A549 treated with DMSO at 1 μM for 4 hours (cell line): ENCODE data around the gene FOXS1. TPM values are rescaled to one million over a fixed set of nuclear protein-coding genes. Genes with fewer than 3 reads are reported as not detected.

Experiments used
- total RNA-seq: library from RNA; stranded (reverse); fragments of 200-300 nt; extraction: Qiagen RNA extraction; gene quantifications from 5 replicates; pipeline ENCODE4 v1.2.3, GENCODE V29; 2022; ENCODE audit warnings: low read depth

The FOXS1 gene
- 0.55 to 1.6 TPM (median 1.1 TPM) in 5 replicates for total RNA-seq

GRCh38 chr20:31845300-31845863 lies at the start of gene FOXS1:
TSS of gene FOXS1 (minus strand) at chr20:31845604. CDS start at chr20:31845542, 62 bp downstream.

GRCh38 chr20:31869942-31870725 lies 24.7 kb upstream of the FOXS1 start, which contains the start of the genes DUSP15 and TTLL9:
TSS of gene DUSP15 (minus strand) at chr20:31870527. CDS start at chr20:31870337, 190 bp downstream.
TSS of gene TTLL9 (plus strand) at chr20:31870634. CDS start at chr20:31871127, 493 bp downstream.

GRCh38 chr20:31819083-31819784 lies 26.2 kb downstream of the FOXS1 start, which contains the start of gene MYLK2:
TSS of gene MYLK2 (plus strand) at chr20:31819356. CDS start at chr20:31819581, 225 bp downstream.

Other genes starting within 250 kb of the FOXS1 start
- gene ID1, start 240.3 kb downstream of the FOXS1 start, total RNA-seq = 138 to 265 TPM (median 200 TPM) in 5 replicates
- not detected in 5 replicates for gene COX4I2, start 207.7 kb downstream of the FOXS1 start, total RNA-seq
- 140 to 174 TPM (median 151 TPM) in 5 replicates for gene BCL2L1, start 122.7 kb downstream of the FOXS1 start, total RNA-seq
- gene TPX2, start 106.3 kb downstream of the FOXS1 start, total RNA-seq = 98.8 to 113 TPM (median 111 TPM) in 5 replicates
- gene MYLK2, start 26.2 kb downstream of the FOXS1 start, total RNA-seq = 0.44 to 0.88 TPM (median 0.60 TPM) in 5 replicates
- gene DUSP15, start 24.9 kb upstream of the FOXS1 start, total RNA-seq = 0.61 to 1.5 TPM (median 0.91 TPM) in 5 replicates
- 0.07 to 0.11 TPM (median 0.09 TPM) in 3 of 5 replicates, not detected in the others for gene TTLL9, start 25.0 kb upstream of the FOXS1 start, total RNA-seq
- 32.1 to 38.7 TPM (median 36.1 TPM) in 5 replicates for gene PDRG1, start 106.4 kb upstream of the FOXS1 start, total RNA-seq
- 0.01 to 0.04 TPM (median 0.02 TPM) in 5 replicates for gene XKR7, start 122.5 kb upstream of the FOXS1 start, total RNA-seq
- 0.28 to 0.78 TPM (median 0.62 TPM) in 5 replicates for gene CCM2L, start 164.8 kb upstream of the FOXS1 start, total RNA-seq
- 0.03 to 0.11 TPM (median 0.09 TPM) in 3 of 5 replicates, not detected in the others for gene HCK, start 206.6 kb upstream of the FOXS1 start, total RNA-seq